GM12892 (cell line): ENCODE data around the gene SLC15A1.

Experiments used
- DNase-seq: peaks from one replicate; pipeline ENCODE4 v3.0.0; 2011; ENCODE audit not compliant: insufficient read length
- FAIRE-seq: peaks from 2 replicates; lab custom pipeline; 2011; peaks lifted over from hg19 to GRCh38; lab: Jason Lieb, UNC
- POLR2A ChIP-seq: IDR thresholded peaks from 2 replicates; pipeline ENCODE4 v1.6.1; 2011; ENCODE audit warnings: low read depth, low read length, control low read depth
- POLR2AphosphoS5 ChIP-seq: IDR thresholded peaks from 2 replicates; pipeline ENCODE4 v1.6.1; 2011; ENCODE audit warnings: low read depth, low read length, control low read depth
- TAF1 ChIP-seq: IDR thresholded peaks from 2 replicates; pipeline ENCODE4 v1.6.1; 2011; ENCODE audit warnings: low read depth, mild to moderate bottlenecking, control low read depth, low read length, borderline replicate concordance

The SLC15A1 gene

DNA sequence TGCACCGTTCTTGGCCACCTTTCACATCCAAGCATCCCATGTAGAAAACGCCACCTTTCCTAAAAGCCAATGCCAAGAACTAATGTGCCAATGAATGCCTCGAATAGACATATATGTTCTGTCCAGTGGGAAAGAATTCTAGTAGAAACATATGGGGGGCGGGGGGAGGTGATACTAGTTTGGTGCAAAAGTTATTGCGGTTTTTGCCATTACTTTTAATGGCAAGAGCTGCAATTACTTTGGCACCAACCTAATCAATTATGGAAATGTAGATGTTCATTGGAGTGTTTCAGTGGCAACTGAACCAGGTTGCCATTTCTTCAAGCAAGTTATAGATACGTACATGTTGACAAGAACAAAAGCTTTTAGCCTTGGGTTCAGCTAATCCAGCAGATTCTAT, 34.6 kb downstream of the SLC15A1 start:
- TF ChIP-seq TAF1 (no peak), POLR2AphosphoS5 (no peak), POLR2A (no peak)
- no peak for FAIRE-seq

DNA sequence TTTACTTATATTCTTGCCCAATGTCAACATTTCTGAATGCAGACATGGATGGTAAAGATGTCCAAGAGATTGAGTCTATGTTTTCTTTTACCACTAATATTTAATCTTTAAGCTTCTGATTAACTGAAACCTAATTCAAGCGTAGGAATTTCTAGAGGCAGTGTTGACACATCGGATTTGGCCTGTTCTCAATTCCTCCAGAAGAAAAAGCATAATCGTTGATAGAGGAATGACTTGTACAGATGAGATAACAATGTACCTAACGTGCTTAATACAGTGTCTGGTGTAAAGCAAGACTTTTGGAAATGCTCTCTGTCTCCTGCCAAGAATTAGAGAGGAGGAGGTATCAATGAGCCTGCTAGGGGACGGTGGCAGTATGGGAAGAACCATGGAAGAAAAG, 35.2 kb downstream of the SLC15A1 start:
- FAIRE-seq: no peak

More for the DNA sequence above, 34.6 kb downstream of the SLC15A1 start:
- no peak for DNase-seq

GRCh38 chr13:98710521-98710920, 42.0 kb downstream of the SLC15A1 start:
- no peak for TF ChIP-seq POLR2AphosphoS5
- TF ChIP-seq POLR2A: no peak
- no peak for TF ChIP-seq TAF1
- no peak for FAIRE-seq
- no peak for DNase-seq

More for the DNA sequence above, 35.2 kb downstream of the SLC15A1 start:
- no peak for DNase-seq
- TF ChIP-seq TAF1: no peak

GRCh38 chr13:98707281-98707999, 45.0 kb downstream of the SLC15A1 start:
- FAIRE-seq (peak; percentile 9), DNase-seq (no peak)
- TF ChIP-seq POLR2A (no peak), POLR2AphosphoS5 (no peak), TAF1 (no peak)

- TF ChIP-seq POLR2A: no peak
- no peak for TF ChIP-seq TAF1
- no peak for TF ChIP-seq POLR2AphosphoS5
- DNase-seq (no peak), FAIRE-seq (peak; percentile 70)
Measured at GRCh38 chr13:98706446-98707110, 45.9 kb downstream of the SLC15A1 start.

GRCh38 chr13:98697791-98698190, 54.7 kb downstream of the SLC15A1 start:
- TF ChIP-seq TAF1 (no peak), POLR2A (no peak), POLR2AphosphoS5 (no peak)
- FAIRE-seq (no peak), DNase-seq (no peak)

DNA sequence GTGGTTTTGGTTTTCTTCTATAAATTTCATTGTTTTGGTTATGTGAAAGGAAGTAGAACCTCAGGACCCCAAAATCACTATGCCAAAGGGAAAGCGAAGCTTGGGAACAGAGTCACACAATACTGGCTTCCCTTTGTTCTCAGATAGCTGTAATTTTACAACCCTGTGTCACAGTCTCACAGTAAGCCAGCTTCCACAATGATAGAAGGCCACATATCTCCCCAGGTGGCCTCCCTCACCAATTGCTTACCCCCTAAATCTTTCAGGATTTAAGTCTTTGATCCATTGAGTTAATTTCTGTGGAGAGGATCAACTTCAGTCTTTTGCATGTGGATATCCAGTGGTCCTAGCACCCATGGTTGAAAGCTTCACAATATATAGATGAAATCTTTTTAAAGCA, 58.7 kb downstream of the SLC15A1 start:
- FAIRE-seq (no peak), DNase-seq (no peak)
- TF ChIP-seq POLR2AphosphoS5 (no peak), POLR2A (no peak), TAF1 (no peak)

DNA sequence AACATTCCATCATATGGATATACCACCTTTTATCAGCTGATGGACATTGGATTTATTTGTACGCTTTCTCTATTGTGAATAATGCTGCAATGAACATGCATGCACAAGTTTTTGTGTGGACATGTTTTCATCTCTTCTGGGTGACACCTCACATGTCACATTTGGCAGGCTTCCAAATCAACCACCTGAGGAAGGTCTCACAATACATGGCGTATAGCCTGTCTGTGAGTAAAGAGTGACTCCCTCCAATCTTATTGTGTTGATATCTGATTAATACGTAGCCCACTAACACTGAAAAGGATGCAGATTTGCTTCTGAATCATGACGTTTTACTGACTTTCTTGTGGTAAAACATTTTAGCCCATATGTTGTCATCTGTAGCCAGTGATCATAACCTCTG, 61.1 kb downstream of the SLC15A1 start:
- no peak for DNase-seq
- TF ChIP-seq POLR2AphosphoS5 (no peak), TAF1 (no peak), POLR2A (no peak)
- FAIRE-seq: no peak

GRCh38 chr13:98690348-98691022, 62.0 kb downstream of the SLC15A1 start:
- DNase-seq (no peak), FAIRE-seq (peak; percentile 50)
- no peak for TF ChIP-seq TAF1
- TF ChIP-seq POLR2A: no peak

DNA sequence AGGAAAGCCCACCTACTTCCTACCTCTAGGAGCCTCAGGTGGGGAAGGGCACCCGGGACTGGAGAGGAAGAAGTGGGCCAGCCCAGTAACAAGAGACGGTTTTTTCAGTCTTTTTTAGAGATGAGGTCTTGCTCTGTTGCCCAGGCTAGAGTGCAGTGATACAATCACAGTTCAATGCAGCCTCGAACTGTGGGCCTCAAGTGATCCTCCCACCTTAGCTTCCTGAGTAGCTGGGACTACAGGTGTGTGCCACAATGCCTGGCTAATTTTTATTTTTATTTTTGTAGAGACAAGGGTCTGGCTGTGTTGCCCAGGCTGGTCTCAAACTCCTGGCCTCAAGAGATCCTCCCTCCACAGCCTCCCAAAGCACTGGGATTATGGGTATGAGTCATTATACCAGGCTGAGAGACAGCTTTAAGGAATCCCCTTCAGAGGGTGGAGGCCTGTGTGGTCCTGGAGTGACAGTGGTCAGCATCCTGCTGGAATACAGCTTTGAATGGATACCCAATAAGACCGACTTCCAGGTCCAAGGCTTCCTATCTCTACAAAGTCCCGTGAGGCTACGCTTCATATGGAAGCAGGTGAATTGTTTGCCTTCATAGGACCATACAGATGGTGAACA, 63.0 kb downstream of the SLC15A1 start:
- DNase-seq (no peak), FAIRE-seq (no peak)
- TF ChIP-seq POLR2AphosphoS5 (no peak), POLR2A (no peak), TAF1 (no peak)

DNA sequence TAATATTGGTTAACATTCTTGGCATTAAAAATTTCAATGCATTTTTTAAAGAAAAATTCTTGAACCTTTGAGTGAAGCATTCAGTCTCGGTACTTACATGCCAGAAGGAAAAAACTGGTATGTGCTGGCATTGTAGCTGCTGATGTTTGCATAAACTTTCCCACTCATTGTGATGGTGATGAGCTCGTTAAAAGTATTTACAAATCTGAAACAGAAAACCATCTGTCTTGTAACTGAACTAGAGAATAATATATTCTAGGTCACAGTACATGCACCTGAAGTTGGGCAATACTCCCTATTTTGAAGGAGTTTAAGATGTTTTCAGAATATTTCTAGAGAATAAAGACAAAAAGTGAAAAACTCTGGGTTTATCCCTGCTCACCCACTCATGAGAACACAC, 64.1 kb downstream of the SLC15A1 start:
- DNase-seq (no peak), FAIRE-seq (no peak)
- TF ChIP-seq POLR2A (no peak), TAF1 (no peak), POLR2AphosphoS5 (no peak)

- TF ChIP-seq POLR2A: no peak
- FAIRE-seq (no peak), DNase-seq (no peak)
Measured at GRCh38 chr13:98687319-98687718, 65.2 kb downstream of the SLC15A1 start.
